Sigmoid colon (tissue), 4 donors: Measurements from ENCODE around the gene CCDC91.

Experiments used
- EP300 ChIP-seq, 4 donors: sonication (generic); formaldehyde crosslinking; IDR thresholded peaks; one replicate each; pipeline ENCODE4 v1.6.1; 2017; ENCODE audit warnings: antibody characterized with exemption in 4 of 4
- POLR2A ChIP-seq, 2 donors: fragments of 450-650 bp; IDR thresholded peaks; one replicate each; pipeline ENCODE4 v1.6.1; 2016; ENCODE audit warnings: antibody characterized with exemption in 2 of 2, mild to moderate bottlenecking in 2 of 2, moderate library complexity in 2 of 2
- TF ChIP-seq, protein P1 (sequence below), 4 experiments: fragments of 450-650 bp in 3 of 4; fragments of 200-600 bp in 1 of 4; IDR thresholded peaks; one replicate each; pipeline ENCODE4 v1.5.1; 2016 to 2019; ENCODE audit warnings: antibody characterized with exemption in 4 of 4, mild to moderate bottlenecking in 3 of 4, moderate library complexity in 2 of 4

DNA sequence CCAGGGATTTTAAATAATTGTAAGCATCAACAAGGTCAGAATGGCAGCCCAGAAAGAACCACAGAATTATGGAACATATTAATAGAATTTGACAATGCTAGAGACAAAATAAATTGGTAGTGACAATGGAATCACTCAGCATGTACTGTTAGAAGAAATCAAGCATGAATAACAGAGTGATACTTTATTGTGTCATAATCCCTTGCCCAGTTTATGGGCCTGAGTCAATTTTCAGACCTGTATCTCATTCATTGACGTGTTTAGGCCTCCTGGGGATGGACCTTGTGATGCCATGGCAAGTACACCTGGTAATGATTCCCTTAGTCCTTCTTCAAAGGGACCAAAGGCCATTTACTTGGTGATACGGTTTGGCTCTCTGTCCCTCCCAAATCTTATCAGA is 12.8 kb upstream of the CCDC91 start:
- TF ChIP-seq, protein P1, sequence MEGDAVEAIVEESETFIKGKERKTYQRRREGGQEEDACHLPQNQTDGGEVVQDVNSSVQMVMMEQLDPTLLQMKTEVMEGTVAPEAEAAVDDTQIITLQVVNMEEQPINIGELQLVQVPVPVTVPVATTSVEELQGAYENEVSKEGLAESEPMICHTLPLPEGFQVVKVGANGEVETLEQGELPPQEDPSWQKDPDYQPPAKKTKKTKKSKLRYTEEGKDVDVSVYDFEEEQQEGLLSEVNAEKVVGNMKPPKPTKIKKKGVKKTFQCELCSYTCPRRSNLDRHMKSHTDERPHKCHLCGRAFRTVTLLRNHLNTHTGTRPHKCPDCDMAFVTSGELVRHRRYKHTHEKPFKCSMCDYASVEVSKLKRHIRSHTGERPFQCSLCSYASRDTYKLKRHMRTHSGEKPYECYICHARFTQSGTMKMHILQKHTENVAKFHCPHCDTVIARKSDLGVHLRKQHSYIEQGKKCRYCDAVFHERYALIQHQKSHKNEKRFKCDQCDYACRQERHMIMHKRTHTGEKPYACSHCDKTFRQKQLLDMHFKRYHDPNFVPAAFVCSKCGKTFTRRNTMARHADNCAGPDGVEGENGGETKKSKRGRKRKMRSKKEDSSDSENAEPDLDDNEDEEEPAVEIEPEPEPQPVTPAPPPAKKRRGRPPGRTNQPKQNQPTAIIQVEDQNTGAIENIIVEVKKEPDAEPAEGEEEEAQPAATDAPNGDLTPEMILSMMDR (IDR thresholded peaks at IDR 0.05): no peak
- TF ChIP-seq EP300 (IDR thresholded peaks at IDR 0.05) (no peak), POLR2A (IDR thresholded peaks at IDR 0.05) (no peak)
